ENCODE measurements around the gene FAM168B.

DNA sequence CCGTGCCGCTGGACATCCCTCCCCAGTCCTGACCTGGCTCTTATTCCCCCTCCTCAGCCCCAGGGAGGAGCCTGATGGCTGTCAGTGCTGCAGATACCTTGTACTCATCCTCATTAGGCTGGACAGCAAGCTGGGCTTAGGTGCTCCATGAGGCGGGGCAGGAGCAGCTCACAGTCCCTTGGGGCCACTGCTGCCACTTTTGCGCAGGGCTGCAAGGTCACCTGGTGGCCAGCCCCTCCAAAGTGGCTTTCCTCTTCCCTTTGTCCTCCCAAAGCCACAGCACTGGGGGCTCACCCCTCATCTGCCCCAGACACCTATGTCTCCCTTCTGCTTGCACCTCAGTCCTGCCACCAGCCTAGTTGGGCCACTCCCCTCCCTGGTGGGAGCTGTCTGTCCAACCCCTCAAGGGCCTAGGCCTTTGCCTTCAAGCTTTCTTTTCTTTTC lies 60.8 kb downstream of the FAM168B start:
- TF ChIP-seq POLR2AphosphoS5 (IDR thresholded peaks at IDR 0.05; ENCODE audit: borderline replicate concordance, low read depth, low read length), result no peak
- no peak for TF ChIP-seq EZH2 (IDR thresholded peaks at IDR 0.05)

All from SK-N-MC (cell line).